Measurements from ENCODE around the gene RTKN2.

Gene RTKN2

GRCh38 chr10:62258926-62259325, 9.7 kb downstream of the RTKN2 start:
- Histone ChIP-seq H3K27ac (ENCODE audit: low read depth, low read length) (no peak overlapping the region), H3K9me3 (ENCODE audit: control insufficient read depth, insufficient read depth, low read length) (no peaks in the 10 kb centered on the region), H3K36me3 (ENCODE audit: control insufficient read depth, low read length) (peaks cover 40% of the 10 kb centered on the region), H3K9me2 (replicated peaks; ENCODE audit: control insufficient read depth, low read length) (no peaks in the 10 kb centered on the region), H3F3A (ENCODE audit: control insufficient read depth, insufficient read depth) (no peaks in the 10 kb centered on the region), H3K27me3 (ENCODE audit: control insufficient read depth, low read length) (no peaks in the 10 kb centered on the region), H4K20me1 (ENCODE audit: control insufficient read depth, insufficient read depth, low read depth, low read length) (no peaks in the 10 kb centered on the region), H3K4me2 (ENCODE audit: low read length) (no peak overlapping the region), H3K79me2 (ENCODE audit: control insufficient read depth, low read length) (peaks cover 12% of the 10 kb centered on the region), H3K4me1 (ENCODE audit: control insufficient read depth, low read length) (no peaks in the 10 kb centered on the region), H3K4me3 (ENCODE audit: low read length) (no peak overlapping the region)
- TF ChIP-seq CTCF (IDR thresholded peaks at IDR 0.05; ENCODE audit: low read depth, low read length, poor library complexity, severe bottlenecking) (no peak), EZH2phosphoT487 (IDR thresholded peaks at IDR 0.05; ENCODE audit: borderline replicate concordance, low read length) (no peak)

GRCh38 chr10:62253704-62254103, 14.9 kb downstream of the RTKN2 start:
- Histone ChIP-seq H3K79me2 (ENCODE audit: control insufficient read depth, low read length) (peaks cover 2% of the 10 kb centered on the region; the same call in 1 of the 2 replicates), H3K4me1 (ENCODE audit: control insufficient read depth, low read length) (peaks cover under 1% of the 10 kb centered on the region; the same call in 1 of the 2 replicates), H3K9me2 (replicated peaks; ENCODE audit: control insufficient read depth, low read length) (no peaks in the 10 kb centered on the region), H3K36me3 (ENCODE audit: control insufficient read depth, low read length) (peaks cover 5% of the 10 kb centered on the region), H4K20me1 (ENCODE audit: control insufficient read depth, insufficient read depth, low read depth, low read length) (no peaks in the 10 kb centered on the region), H3K4me3 (ENCODE audit: low read length) (no peak overlapping the region), H3K9me3 (ENCODE audit: control insufficient read depth, insufficient read depth, low read length) (no peaks in the 10 kb centered on the region), H3K27me3 (ENCODE audit: control insufficient read depth, low read length) (no peaks in the 10 kb centered on the region), H3F3A (ENCODE audit: control insufficient read depth, insufficient read depth) (no peaks in the 10 kb centered on the region; the same call in 1 of the 2 replicates), H3K4me2 (ENCODE audit: low read length) (no peak overlapping the region), H3K27ac (ENCODE audit: low read depth, low read length) (no peak overlapping the region)
- no peak for TF ChIP-seq CTCF (IDR thresholded peaks at IDR 0.05; ENCODE audit: low read depth, low read length, poor library complexity, severe bottlenecking)
- TF ChIP-seq EZH2phosphoT487 (IDR thresholded peaks at IDR 0.05; ENCODE audit: borderline replicate concordance, low read length), result no peak

GRCh38 chr10:62252051-62252450, 16.6 kb downstream of the RTKN2 start:
- Histone ChIP-seq H3F3A (ENCODE audit: control insufficient read depth, insufficient read depth) (peaks cover 5% of the 10 kb centered on the region; the same call in 1 of the 2 replicates), H3K27ac (ENCODE audit: low read depth, low read length) (no peak overlapping the region), H3K4me2 (ENCODE audit: low read length) (no peak overlapping the region), H3K27me3 (ENCODE audit: control insufficient read depth, low read length) (no peaks in the 10 kb centered on the region), H3K4me3 (ENCODE audit: low read length) (no peak overlapping the region), H3K9me3 (ENCODE audit: control insufficient read depth, insufficient read depth, low read length) (no peaks in the 10 kb centered on the region), H3K79me2 (ENCODE audit: control insufficient read depth, low read length) (peaks cover 3% of the 10 kb centered on the region; the same call in 1 of the 2 replicates), H3K36me3 (ENCODE audit: control insufficient read depth, low read length) (peaks cover 2% of the 10 kb centered on the region), H3K4me1 (ENCODE audit: control insufficient read depth, low read length) (peaks cover 17% of the 10 kb centered on the region), H4K20me1 (ENCODE audit: control insufficient read depth, insufficient read depth, low read depth, low read length) (no peaks in the 10 kb centered on the region), H3K9me2 (replicated peaks; ENCODE audit: control insufficient read depth, low read length) (no peaks in the 10 kb centered on the region)
- TF ChIP-seq CTCF (IDR thresholded peaks at IDR 0.05; ENCODE audit: low read depth, low read length, poor library complexity, severe bottlenecking), result no peak
- no peak for TF ChIP-seq EZH2phosphoT487 (IDR thresholded peaks at IDR 0.05; ENCODE audit: borderline replicate concordance, low read length)
